HepG2 (cell line): Measurements from ENCODE around the gene LLGL1. TPM values are rescaled to one million over a fixed set of nuclear protein-coding genes. Genes with fewer than 3 reads are reported as not detected.

Source experiments
- DR1 ChIP-seq: sonication (generic); formaldehyde crosslinking; IDR thresholded peaks from 2 replicates; pipeline ENCODE4 v1.8.0; 2021; ENCODE audit warnings: mild to moderate bottlenecking, missing genetic modification reagents, inconsistent platforms
- HNRNPUL1 ChIP-seq: fragments of 200-400 bp; formaldehyde crosslinking; IDR thresholded peaks from 2 replicates; pipeline ENCODE4 v1.6.1; 2017; ENCODE audit warnings: low read depth, mild to moderate bottlenecking, low read length, moderate library complexity
- JUND ChIP-seq: sonication (generic); formaldehyde crosslinking; IDR thresholded peaks from 2 replicates; pipeline ENCODE4 v1.8.0; 2022; ENCODE audit warnings: mild to moderate bottlenecking, missing genetic modification reagents
- TAF15 ChIP-seq: fragments of 200-400 bp; formaldehyde crosslinking; IDR thresholded peaks from one replicate; pipeline ENCODE4 v1.6.1; 2018; ENCODE audit warnings: mild to moderate bottlenecking, low read depth, low read length; ENCODE audit not compliant: poor library complexity, severe bottlenecking
- TEAD3 ChIP-seq: optimal IDR thresholded peaks from 2 replicates; pipeline ENCODE3; 2016; ENCODE audit warnings: borderline replicate concordance
- ZBTB7A ChIP-seq: sonication (generic); formaldehyde crosslinking; IDR thresholded peaks from 2 replicates; pipeline ENCODE4 v1.8.0; 2022; ENCODE audit warnings: mild to moderate bottlenecking, missing genetic modification reagents
- ZNF282 ChIP-seq: fragments of 450-650 bp; IDR thresholded peaks from 2 replicates; pipeline ENCODE4 v1.6.1; 2018; ENCODE audit not compliant: partially characterized antibody
- ZNF34 ChIP-seq: sonication (generic); formaldehyde crosslinking; IDR thresholded peaks from 2 replicates; pipeline ENCODE4 v1.4.0; 2020; ENCODE audit warnings: mild to moderate bottlenecking, missing genetic modification reagents, borderline replicate concordance
- ZNF382 ChIP-seq: sonication (generic); formaldehyde crosslinking; IDR thresholded peaks from 2 replicates; pipeline ENCODE4 v1.5.0; 2020; ENCODE audit warnings: missing genetic modification reagents, mild to moderate bottlenecking, borderline replicate concordance
- ZNF652 ChIP-seq: IDR thresholded peaks from 2 replicates; pipeline ENCODE4 v1.6.1; 2016; ENCODE audit warnings: low read depth, borderline replicate concordance
- ZNF891 ChIP-seq: sonication (generic); formaldehyde crosslinking; IDR thresholded peaks from 2 replicates; pipeline ENCODE4 v1.5.0; 2020; ENCODE audit warnings: mild to moderate bottlenecking, missing genetic modification reagents
- polyA plus RNA-seq, 8 experiments: library from polyadenylated mRNA; depleted of rRNA in 3 of 8; stranded (reverse) in 7 of 8; unstranded in 1 of 8; fragments of >200 nt; fragmentation: Illumina TruSeq in 4 of 8; extraction: Trizol in 4 of 8; gene quantifications; 2 replicates each; pipeline versions ENCODE4 v1.2.1 to v1.2.3, GENCODE V29; 2011 to 2016; ENCODE audit warnings: low read depth in 4 of 8, missing spikeins in 1 of 8, mixed read lengths in 1 of 8; ENCODE audit not compliant: insufficient read depth in 1 of 8
- total RNA-seq, 5 experiments: library from RNA; depleted of rRNA; stranded (reverse); fragments of >200 nt; fragmentation: Illumina TruSeq; extraction: Trizol; gene quantifications; 2 replicates each; pipeline ENCODE4 v1.2.3, GENCODE V29; 2016; ENCODE audit warnings: low read depth in 1 of 5
- TF ChIP-seq, protein P1 (sequence below): sonication (generic); formaldehyde crosslinking; IDR thresholded peaks from 2 replicates; pipeline ENCODE4 v1.5.1; 2020; ENCODE audit warnings: mild to moderate bottlenecking, missing genetic modification reagents, borderline replicate concordance
- TF ChIP-seq, protein P2 (sequence below): IDR thresholded peaks from 2 replicates; pipeline ENCODE4 v1.6.1; 2016; ENCODE audit warnings: mild to moderate bottlenecking, missing biosample characterization, missing genetic modification reagents
- TF ChIP-seq, protein P3 (sequence below): sonication (generic); formaldehyde crosslinking; IDR thresholded peaks from 2 replicates; pipeline ENCODE4 v1.4.0; 2020; ENCODE audit warnings: missing genetic modification reagents, borderline replicate concordance
- TF ChIP-seq, protein P4 (sequence below): sonication (generic); formaldehyde crosslinking; IDR thresholded peaks from 2 replicates; pipeline ENCODE4 v1.4.0; 2020; ENCODE audit warnings: missing genetic modification reagents, borderline replicate concordance

The LLGL1 gene
- total and polyA plus RNA-seq, 2 of the 13 experiments (the other 11 are each of a cell fraction or from before 2014, with no cell fraction given): 15.0 to 15.3 TPM

DNA sequence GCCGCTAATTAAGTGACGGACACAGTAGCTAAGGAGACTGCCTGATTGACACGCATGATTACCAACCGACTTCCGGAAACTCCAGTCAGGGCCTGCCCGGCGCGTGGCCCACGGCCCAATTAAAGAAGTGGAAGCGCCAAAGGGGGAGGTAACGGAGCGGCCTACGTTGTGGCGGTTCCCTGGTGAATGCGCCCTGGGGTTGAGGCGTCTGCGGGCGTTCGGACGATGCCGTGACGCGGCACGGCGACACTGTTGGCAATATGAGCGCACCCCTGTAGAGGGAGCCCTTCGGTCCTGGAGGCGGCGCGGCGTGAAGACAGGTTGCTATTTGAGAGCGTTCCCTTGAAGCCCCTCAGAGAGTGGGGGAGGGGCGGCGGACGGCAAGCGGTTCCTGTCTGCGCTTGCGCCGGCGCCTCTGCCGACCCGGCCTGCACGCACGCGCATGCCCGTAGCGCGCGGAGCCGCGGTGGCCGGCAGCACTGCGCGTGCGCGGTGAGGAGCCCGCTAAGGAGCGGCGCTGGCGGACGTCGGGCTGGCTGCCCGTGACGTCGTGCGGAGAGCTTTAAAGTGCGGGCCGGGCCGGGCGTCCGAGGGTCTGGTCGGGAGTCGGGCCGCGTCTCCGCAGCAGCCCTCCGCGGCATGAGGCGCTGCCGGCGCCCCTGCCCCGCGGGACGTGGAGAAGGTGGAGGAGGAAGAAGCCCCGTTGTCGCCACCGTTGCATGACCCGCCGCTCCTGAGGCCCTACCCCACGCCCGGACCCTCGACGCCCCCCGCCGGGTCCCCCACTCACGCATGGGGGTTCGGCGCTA lies 41.9 kb upstream of the LLGL1 start, which contains the start of gene ALKBH5 (continued):
- TF ChIP-seq, protein P1, sequence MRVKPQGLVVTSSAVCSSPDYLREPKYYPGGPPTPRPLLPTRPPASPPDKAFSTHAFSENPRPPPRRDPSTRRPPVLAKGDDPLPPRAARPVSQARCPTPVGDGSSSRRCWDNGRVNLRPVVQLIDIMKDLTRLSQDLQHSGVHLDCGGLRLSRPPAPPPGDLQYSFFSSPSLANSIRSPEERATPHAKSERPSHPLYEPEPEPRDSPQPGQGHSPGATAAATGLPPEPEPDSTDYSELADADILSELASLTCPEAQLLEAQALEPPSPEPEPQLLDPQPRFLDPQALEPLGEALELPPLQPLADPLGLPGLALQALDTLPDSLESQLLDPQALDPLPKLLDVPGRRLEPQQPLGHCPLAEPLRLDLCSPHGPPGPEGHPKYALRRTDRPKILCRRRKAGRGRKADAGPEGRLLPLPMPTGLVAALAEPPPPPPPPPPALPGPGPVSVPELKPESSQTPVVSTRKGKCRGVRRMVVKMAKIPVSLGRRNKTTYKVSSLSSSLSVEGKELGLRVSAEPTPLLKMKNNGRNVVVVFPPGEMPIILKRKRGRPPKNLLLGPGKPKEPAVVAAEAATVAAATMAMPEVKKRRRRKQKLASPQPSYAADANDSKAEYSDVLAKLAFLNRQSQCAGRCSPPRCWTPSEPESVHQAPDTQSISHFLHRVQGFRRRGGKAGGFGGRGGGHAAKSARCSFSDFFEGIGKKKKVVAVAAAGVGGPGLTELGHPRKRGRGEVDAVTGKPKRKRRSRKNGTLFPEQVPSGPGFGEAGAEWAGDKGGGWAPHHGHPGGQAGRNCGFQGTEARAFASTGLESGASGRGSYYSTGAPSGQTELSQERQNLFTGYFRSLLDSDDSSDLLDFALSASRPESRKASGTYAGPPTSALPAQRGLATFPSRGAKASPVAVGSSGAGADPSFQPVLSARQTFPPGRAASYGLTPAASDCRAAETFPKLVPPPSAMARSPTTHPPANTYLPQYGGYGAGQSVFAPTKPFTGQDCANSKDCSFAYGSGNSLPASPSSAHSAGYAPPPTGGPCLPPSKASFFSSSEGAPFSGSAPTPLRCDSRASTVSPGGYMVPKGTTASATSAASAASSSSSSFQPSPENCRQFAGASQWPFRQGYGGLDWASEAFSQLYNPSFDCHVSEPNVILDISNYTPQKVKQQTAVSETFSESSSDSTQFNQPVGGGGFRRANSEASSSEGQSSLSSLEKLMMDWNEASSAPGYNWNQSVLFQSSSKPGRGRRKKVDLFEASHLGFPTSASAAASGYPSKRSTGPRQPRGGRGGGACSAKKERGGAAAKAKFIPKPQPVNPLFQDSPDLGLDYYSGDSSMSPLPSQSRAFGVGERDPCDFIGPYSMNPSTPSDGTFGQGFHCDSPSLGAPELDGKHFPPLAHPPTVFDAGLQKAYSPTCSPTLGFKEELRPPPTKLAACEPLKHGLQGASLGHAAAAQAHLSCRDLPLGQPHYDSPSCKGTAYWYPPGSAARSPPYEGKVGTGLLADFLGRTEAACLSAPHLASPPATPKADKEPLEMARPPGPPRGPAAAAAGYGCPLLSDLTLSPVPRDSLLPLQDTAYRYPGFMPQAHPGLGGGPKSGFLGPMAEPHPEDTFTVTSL (CRISPR knock-in tag): no peak
- TF ChIP-seq, protein P2, sequence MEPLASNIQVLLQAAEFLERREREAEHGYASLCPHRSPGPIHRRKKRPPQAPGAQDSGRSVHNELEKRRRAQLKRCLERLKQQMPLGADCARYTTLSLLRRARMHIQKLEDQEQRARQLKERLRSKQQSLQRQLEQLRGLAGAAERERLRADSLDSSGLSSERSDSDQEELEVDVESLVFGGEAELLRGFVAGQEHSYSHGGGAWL (CRISPR knock-in tag): peak; percentile 28; the same call in 1 of the 2 replicates
- TF ChIP-seq ZNF282 (no peak), ZNF652 (CRISPR knock-in tag) (no peak), ZNF382 (CRISPR knock-in tag) (no peak), TEAD3 (peak; percentile 46), ZNF891 (CRISPR knock-in tag) (0 out of 2 replicates have a peak, but pooled peaks have one; percentile 5), HNRNPUL1 (peak; percentile 21; the same call in 1 of the 2 replicates), JUND (no peak), TAF15 (peak; percentile 84), ZBTB7A (CRISPR knock-in tag) (no peak), DR1 (peak; percentile 21; the same call in 1 of the 2 replicates), ZNF34 (CRISPR knock-in tag) (no peak)
- TF ChIP-seq, protein P3, sequence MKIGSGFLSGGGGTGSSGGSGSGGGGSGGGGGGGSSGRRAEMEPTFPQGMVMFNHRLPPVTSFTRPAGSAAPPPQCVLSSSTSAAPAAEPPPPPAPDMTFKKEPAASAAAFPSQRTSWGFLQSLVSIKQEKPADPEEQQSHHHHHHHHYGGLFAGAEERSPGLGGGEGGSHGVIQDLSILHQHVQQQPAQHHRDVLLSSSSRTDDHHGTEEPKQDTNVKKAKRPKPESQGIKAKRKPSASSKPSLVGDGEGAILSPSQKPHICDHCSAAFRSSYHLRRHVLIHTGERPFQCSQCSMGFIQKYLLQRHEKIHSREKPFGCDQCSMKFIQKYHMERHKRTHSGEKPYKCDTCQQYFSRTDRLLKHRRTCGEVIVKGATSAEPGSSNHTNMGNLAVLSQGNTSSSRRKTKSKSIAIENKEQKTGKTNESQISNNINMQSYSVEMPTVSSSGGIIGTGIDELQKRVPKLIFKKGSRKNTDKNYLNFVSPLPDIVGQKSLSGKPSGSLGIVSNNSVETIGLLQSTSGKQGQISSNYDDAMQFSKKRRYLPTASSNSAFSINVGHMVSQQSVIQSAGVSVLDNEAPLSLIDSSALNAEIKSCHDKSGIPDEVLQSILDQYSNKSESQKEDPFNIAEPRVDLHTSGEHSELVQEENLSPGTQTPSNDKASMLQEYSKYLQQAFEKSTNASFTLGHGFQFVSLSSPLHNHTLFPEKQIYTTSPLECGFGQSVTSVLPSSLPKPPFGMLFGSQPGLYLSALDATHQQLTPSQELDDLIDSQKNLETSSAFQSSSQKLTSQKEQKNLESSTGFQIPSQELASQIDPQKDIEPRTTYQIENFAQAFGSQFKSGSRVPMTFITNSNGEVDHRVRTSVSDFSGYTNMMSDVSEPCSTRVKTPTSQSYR (CRISPR knock-in tag): peak; percentile 99
- TF ChIP-seq, protein P4, sequence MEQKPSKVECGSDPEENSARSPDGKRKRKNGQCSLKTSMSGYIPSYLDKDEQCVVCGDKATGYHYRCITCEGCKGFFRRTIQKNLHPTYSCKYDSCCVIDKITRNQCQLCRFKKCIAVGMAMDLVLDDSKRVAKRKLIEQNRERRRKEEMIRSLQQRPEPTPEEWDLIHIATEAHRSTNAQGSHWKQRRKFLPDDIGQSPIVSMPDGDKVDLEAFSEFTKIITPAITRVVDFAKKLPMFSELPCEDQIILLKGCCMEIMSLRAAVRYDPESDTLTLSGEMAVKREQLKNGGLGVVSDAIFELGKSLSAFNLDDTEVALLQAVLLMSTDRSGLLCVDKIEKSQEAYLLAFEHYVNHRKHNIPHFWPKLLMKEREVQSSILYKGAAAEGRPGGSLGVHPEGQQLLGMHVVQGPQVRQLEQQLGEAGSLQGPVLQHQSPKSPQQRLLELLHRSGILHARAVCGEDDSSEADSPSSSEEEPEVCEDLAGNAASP (CRISPR knock-in tag): 0 out of 2 replicates have a peak, but pooled peaks have one; percentile 10
